Measurements from ENCODE around the gene RAB4B. TPM values are rescaled to one million over a fixed set of nuclear protein-coding genes. Genes with fewer than 3 reads are reported as not detected.

Gene RAB4B
- total RNA-seq, 2 experiments from 2014 or later: 38.0 to 41.7 TPM

DNA sequence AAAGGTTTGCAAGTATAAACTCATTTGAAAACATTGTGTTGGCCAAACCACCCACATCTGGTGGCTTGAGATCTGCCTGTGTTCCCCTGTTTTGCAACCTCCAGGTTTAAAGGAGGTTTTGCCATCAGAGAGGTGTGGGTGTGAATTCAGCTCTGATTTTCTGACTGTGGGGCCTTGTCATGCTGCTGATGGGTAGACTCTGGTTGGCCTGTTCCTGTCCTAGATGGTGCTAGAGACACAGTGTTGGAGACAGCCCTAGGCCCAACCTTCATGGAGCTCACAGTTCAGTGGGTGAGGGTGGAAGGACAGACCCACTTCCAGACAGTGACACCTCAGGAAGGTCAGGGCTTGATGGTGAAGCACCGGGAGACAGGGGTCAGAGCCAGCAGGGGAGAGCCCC, 7.5 kb downstream of the RAB4B start:
- no peak for DNase-seq
- peak overlapping the region; percentile 72 for H3K27ac Mint-ChIP-seq

DNA sequence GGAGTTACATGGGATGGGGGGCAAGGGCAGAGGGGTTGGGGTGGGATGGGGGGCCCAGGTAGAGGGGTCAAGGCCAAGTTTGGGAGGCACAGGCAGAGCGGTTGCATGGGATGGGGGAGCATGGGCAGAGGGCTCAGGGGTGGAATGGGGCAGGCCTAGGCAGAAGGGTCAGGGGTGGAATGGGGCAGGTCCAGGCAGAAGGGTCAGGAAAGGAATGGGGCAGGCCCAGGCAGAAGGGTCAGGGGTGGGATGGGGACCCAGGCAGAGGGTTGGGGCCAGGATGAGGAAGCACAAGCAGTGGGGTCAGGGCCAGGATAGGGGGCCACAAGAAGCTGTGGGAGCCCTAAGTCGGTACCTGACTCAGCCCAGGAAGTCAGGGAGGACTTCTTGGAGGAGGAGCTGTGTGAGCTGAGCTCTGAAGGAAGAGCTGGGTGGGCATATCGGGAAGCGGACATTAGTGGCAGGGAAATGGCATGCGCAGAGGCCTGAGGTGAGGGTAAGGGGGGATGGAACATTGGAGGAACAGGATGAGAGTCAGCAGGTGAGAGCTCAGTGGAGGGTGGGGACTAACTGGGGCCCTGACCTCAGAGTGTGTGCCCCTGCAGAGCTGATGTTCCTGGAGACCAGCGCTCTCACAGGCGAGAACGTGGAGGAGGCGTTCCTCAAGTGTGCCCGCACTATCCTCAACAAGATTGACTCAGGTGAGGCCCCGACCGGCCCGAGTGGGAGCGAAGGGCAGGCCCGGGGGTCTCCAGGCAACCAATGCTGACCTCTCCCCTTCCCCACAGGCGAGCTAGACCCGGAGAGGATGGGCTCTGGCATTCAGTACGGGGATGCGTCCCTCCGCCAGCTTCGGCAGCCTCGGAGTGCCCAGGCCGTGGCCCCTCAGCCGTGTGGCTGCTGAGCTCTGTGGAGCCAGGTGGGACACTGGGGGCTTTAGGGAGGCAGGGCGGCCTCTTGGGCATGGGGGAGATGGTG, 8.3 kb downstream of the RAB4B start:
- ChIA-PET CTCF (interaction anchor here (1.2 kb wide), 1 partner anchor 9 kb away, joined by 3 read pairs; no protein-coding TSS in a partner anchor), POLR2A (interaction anchor here (0.6 kb wide), 1 partner anchor 566 kb away, joined by 4 read pairs; no protein-coding TSS in a partner anchor)
- DNase-seq: no peak
- H3K4me1 Mint-ChIP-seq (ENCODE audit: low read depth): peaks cover 9% of the 10 kb centered on the region
- H3K4me3 Mint-ChIP-seq: no peak overlapping the region
- peak overlapping the region; percentile 72 for H3K27ac Mint-ChIP-seq
- no peaks in the 10 kb centered on the region for H3K9me3 Mint-ChIP-seq
- no peaks in the 10 kb centered on the region for H3K27me3 Mint-ChIP-seq
- peaks cover 17% of the 10 kb centered on the region for H3K36me3 Mint-ChIP-seq
- intact Hi-C loops (cut with micrococcal nuclease): no loop called here

More for the DNA sequence above, 7.5 kb downstream of the RAB4B start:
- H3K4me3 Mint-ChIP-seq: no peak overlapping the region
- ChIA-PET POLR2A (interaction anchor here (0.6 kb wide), 1 partner anchor 566 kb away, joined by 4 read pairs; no protein-coding TSS in a partner anchor), CTCF (no interaction called here)
- H3K4me1 Mint-ChIP-seq (ENCODE audit: low read depth): peaks cover 9% of the 10 kb centered on the region
- intact Hi-C loops (cut with micrococcal nuclease): no loop called here
- no peaks in the 10 kb centered on the region for H3K9me3 Mint-ChIP-seq
- peaks cover 17% of the 10 kb centered on the region for H3K36me3 Mint-ChIP-seq
- H3K27me3 Mint-ChIP-seq: no peaks in the 10 kb centered on the region

DNA sequence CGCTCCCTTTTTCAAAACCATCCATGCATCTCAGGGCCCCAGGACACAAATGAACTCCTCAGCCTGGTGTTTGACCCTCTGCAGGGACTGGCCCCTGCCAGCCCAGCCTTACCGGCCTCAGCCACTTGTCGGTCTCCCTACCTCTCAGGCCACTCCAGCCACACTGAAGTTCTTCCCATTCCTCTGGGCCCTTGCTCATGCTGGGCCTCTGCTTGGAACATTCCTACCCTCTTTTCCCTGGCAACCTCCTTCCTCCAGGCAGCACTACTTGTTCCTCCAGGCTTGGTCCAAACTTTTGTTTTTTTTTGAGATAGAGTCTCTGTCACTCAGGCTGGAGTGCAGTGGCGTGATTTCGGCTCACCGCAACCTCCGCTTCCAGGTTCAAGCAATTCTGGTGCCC, 13.3 kb downstream of the RAB4B start:
- Mint-ChIP-seq H3K9me3 (no peaks in the 10 kb centered on the region), H3K4me1 (ENCODE audit: low read depth) (peaks cover 19% of the 10 kb centered on the region), H3K4me3 (no peak overlapping the region), H3K27me3 (no peaks in the 10 kb centered on the region), H3K27ac (no peak overlapping the region), H3K36me3 (peaks cover 13% of the 10 kb centered on the region)
- POLR2A ChIA-PET: no interaction called here
- CTCF ChIA-PET: interaction anchor here (0.7 kb wide), 1 partner anchor 12 kb away, joined by 3 read pairs; no protein-coding TSS in a partner anchor
- intact Hi-C loops (cut with micrococcal nuclease): no loop called here
- no peak for DNase-seq

DNA sequence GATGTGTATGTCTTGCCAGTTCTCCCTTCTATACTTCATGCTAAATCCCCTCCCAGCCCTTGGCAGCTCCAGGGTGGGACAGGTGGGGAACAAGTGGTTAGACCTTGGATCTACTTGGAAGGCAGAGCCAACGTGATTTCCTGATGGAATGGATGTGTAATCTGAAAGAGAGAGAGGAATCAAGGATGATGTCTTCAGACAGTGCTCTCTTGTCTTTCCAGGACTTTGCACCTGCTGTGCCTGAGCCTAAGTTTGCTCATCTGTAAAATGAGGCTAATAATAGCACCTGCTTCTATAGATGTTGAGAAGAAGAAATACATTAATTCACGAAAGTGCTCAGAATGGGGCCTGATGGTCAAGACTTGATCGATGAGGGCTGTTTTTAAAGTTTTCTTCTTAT, 13.9 kb downstream of the RAB4B start:
- peaks cover 19% of the 10 kb centered on the region for H3K4me1 Mint-ChIP-seq (ENCODE audit: low read depth)
- H3K27ac Mint-ChIP-seq: peak overlapping the region; percentile 59
- DNase-seq: no peak
- peaks cover 13% of the 10 kb centered on the region for H3K36me3 Mint-ChIP-seq
- intact Hi-C loops (cut with micrococcal nuclease): no loop called here
- no peaks in the 10 kb centered on the region for H3K9me3 Mint-ChIP-seq
- no peak overlapping the region for H3K4me3 Mint-ChIP-seq
- ChIA-PET POLR2A (interaction anchor here (0.7 kb wide), 1 partner anchor 473 kb away, joined by 3 read pairs; no protein-coding TSS in a partner anchor), CTCF (interaction anchor here (1.1 kb wide), 1 partner anchor 101 kb away, joined by 3 read pairs; no protein-coding TSS in a partner anchor)
- H3K27me3 Mint-ChIP-seq: no peaks in the 10 kb centered on the region

DNA sequence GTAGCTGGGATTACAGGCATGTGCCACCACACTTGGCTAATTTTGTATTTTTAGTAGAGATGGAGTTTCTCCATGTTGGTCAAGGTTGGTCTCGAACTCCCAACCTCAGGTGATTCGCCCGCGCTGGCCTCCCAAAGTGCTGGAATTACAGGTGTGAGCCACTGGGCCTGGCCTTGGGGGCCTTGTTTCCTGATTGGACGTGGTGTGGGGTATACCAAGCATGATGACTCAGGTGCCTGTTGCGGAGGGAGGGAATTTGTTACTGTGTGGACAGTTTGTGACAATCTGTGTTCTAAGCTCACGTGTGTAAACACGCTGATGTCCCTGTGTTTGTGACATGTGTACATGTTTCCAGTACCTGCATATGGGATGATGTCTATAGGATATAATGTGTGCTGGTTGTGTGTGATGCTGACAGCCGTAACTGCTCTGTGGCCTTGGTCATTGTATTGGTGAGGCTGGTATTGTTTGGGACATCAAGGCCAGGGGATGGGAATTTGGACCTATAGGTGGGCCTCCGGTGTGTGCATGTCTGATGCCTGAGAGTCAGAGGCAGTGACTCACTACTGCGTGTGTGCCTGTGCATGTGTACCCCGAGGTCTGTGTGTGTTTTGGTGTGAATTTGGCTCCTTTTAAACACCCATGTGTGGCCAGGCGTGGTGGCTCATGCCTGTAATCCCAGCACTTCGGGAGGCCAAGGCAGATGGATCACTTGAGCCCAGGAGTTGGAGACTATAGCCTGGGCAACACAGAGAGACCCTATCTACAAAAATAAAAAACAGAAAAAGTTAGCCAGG, 19.3 kb downstream of the RAB4B start:
- no peak for DNase-seq
- CTCF ChIA-PET: interaction anchor here (1.4 to 1.8 kb wide), 5 partner anchors 10 to 44 kb away, joined by 3 to 32 read pairs (median 7); partner anchors contain the start of gene RAB4B
- Mint-ChIP-seq H3K27ac (peak overlapping the region; percentile 93), H3K4me1 (ENCODE audit: low read depth) (peaks cover 46% of the 10 kb centered on the region), H3K27me3 (no peaks in the 10 kb centered on the region), H3K4me3 (peak overlapping the region; percentile 91), H3K9me3 (no peaks in the 10 kb centered on the region), H3K36me3 (peaks cover 22% of the 10 kb centered on the region)
- intact Hi-C loops (cut with micrococcal nuclease): no loop called here
- POLR2A ChIA-PET: interaction anchor here (1.4 to 3.4 kb wide), 3 partner anchors 19 to 47 kb away, joined by 3 to 23 read pairs (median 8); partner anchors contain the start of genes ACTMAP and RAB4B

GRCh38 chr19:40797963-40798682, 20.1 kb downstream of the RAB4B start:
- peaks cover 46% of the 10 kb centered on the region for H3K4me1 Mint-ChIP-seq (ENCODE audit: low read depth)
- H3K36me3 Mint-ChIP-seq: peaks cover 22% of the 10 kb centered on the region
- H3K4me3 Mint-ChIP-seq: peak overlapping the region; percentile 91
- H3K27me3 Mint-ChIP-seq: no peaks in the 10 kb centered on the region
- H3K27ac Mint-ChIP-seq: peak overlapping the region; percentile 93
- no peaks in the 10 kb centered on the region for H3K9me3 Mint-ChIP-seq
- DNase-seq: peak; percentile 81
- intact Hi-C loops (cut with micrococcal nuclease): loop anchor here (1.0 kb wide), 3 partner anchors 20 to 82 kb away; partner anchors contain the start of genes COQ8B, RAB4B and SNRPA
- ChIA-PET CTCF (interaction anchor here (1.4 to 1.8 kb wide), 5 partner anchors 9 to 45 kb away, joined by 3 to 32 read pairs (median 7); partner anchors contain the start of gene RAB4B), POLR2A (interaction anchor here (0.7 to 3.4 kb wide), 4 partner anchors 20 to 48 kb away, joined by 3 to 23 read pairs (median 7); partner anchors contain the start of genes ACTMAP and RAB4B)

DNA sequence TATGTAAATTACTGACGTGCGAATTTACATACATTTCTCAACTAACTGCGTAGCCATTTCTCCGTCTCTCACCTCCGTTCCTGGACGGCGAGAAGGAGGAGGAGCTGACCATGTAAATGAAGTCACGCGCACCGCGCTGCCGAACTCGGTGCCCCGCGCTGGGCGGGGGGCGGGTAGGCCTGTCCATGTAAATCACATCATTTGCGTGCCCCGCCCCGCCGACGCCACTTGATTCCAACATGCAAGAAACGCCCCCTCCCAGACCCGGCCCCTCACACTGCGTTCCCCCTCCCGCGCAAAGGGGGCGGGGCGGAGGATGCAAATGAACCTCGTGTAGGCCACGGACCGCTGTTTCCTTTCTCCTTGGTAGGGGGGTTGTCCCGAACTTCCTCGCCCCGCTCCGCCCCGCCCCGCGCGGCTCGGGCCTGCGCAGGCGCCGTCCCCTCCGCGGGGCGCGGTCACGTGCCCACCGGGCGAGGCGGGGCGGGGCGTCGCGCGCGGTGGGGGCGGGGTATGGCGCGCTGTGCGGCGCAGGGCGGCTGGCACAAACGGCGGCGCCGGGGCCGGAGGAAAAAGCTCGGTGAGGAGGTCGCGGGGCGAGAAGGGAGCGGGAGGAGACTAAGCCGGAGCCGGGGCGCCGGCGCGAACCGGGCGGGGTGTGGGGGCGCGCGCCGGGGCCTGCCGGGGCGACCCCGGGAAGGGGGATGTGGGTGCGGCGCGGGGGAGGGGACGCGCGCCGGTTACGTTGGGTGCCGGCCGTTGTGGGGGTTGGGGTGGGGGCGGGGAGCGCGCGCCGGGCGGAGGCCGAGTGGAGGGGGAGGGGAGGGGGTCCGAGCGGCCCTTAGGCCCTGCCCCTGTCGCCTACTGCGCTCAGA, 20.9 kb downstream of the RAB4B start, which contains the start of gene EGLN2:
EGLN2 (plus strand) TSS at position 509 of the 875 bp plus-strand sequence. CDS start 1,382 bp downstream, outside the sequence.
- peaks cover 54% of the 10 kb centered on the region for H3K4me1 Mint-ChIP-seq (ENCODE audit: low read depth)
- CTCF ChIA-PET: interaction anchor here (1.4 to 1.8 kb wide), 5 partner anchors 8 to 46 kb away, joined by 3 to 32 read pairs (median 7); partner anchors contain the start of gene RAB4B
- H3K27me3 Mint-ChIP-seq: no peaks in the 10 kb centered on the region
- peaks cover 24% of the 10 kb centered on the region for H3K36me3 Mint-ChIP-seq
- POLR2A ChIA-PET: interaction anchor here (0.6 to 3.4 kb wide), 4 partner anchors 21 to 467 kb away, joined by 3 to 23 read pairs (median 7); partner anchors contain the start of genes ACTMAP and RAB4B
- H3K4me3 Mint-ChIP-seq: peak within 1 kb of the TSS; percentile 92
- H3K27ac Mint-ChIP-seq: peak within 1 kb of the TSS; percentile 93
- peak; percentile 100 for DNase-seq
- intact Hi-C loops (cut with micrococcal nuclease): loop anchor here (1.0 kb wide), 3 partner anchors 21 to 83 kb away; partner anchors contain the start of genes COQ8B, RAB4B and SNRPA
- H3K9me3 Mint-ChIP-seq: no peaks in the 10 kb centered on the region

DNA sequence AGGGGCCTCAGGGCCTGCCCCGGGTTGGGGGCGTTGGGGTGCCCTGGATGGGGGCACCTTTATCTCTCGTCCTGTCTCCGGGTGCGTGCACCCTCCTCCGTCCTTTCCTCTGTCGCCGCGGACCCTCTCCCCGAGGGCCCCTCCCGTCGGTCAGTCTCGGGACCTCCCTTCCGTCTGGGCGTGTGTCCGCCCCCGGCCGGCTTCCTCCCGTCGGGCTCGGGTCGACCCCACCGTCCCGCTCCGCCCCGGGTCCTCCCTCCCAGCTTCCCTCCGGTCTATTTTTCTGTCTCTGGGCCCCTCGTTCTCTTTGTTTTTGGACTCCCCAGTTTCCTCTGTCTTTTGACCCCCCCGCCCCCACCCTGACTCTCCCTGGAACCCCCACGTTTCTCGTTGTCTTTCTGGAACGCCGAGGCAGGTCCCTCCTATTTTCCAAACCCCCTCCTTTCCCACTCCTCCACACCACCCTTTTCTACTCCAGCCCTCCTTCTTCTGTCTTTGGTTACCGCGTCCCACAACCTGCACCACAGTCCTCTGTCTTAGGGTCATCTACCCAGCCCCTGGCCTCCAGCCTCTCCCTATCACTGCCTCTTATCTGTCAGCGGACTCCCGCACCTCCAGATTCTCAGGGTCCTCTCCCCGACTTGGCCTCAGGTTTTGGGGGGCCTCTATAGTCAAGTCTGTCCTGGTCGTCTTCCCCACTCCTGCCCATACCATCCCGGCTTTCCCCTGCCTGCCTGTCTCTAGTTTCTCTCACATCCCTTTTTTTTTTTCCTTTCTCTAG, 21.7 kb downstream of the RAB4B start:
- H3K9me3 Mint-ChIP-seq: no peaks in the 10 kb centered on the region
- POLR2A ChIA-PET: interaction anchor here (0.6 to 3.4 kb wide), 3 partner anchors 22 to 466 kb away, joined by 3 to 23 read pairs (median 3); partner anchors contain the start of gene RAB4B
- CTCF ChIA-PET: no interaction called here
- peaks cover 27% of the 10 kb centered on the region for H3K36me3 Mint-ChIP-seq
- intact Hi-C loops (cut with micrococcal nuclease): loop anchor here (5.0 kb wide), 2 partner anchors 187 to 463 kb away; partner anchors contain the start of gene HNRNPUL1
- H3K4me3 Mint-ChIP-seq: peak overlapping the region; percentile 92
- peak; percentile 55 for DNase-seq
- no peaks in the 10 kb centered on the region for H3K27me3 Mint-ChIP-seq
- H3K27ac Mint-ChIP-seq: peak overlapping the region; percentile 89
- H3K4me1 Mint-ChIP-seq (ENCODE audit: low read depth): peaks cover 62% of the 10 kb centered on the region

DNA sequence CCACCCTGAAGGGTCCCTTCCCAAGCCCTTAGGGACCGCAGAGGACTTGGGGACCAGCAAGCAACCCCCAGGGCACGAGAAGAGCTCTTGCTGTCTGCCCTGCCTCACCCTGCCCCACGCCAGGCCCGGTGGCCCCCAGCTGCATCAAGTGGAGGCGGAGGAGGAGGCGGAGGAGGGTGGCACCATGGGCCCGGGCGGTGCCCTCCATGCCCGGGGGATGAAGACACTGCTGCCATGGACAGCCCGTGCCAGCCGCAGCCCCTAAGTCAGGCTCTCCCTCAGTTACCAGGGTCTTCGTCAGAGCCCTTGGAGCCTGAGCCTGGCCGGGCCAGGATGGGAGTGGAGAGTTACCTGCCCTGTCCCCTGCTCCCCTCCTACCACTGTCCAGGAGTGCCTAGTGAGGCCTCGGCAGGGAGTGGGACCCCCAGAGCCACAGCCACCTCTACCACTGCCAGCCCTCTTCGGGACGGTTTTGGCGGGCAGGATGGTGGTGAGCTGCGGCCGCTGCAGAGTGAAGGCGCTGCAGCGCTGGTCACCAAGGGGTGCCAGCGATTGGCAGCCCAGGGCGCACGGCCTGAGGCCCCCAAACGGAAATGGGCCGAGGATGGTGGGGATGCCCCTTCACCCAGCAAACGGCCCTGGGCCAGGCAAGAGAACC, 22.4 kb downstream of the RAB4B start:
- CTCF ChIA-PET: interaction anchor here (0.6 to 1.6 kb wide), 2 partner anchors 22 to 166 kb away, joined by 3 read pairs; partner anchors contain the start of gene RAB4B
- H3K36me3 Mint-ChIP-seq: peaks cover 31% of the 10 kb centered on the region
- H3K4me1 Mint-ChIP-seq (ENCODE audit: low read depth): peaks cover 69% of the 10 kb centered on the region
- POLR2A ChIA-PET: interaction anchor here (0.7 to 3.4 kb wide), 2 partner anchors 22 to 426 kb away, joined by 3 to 23 read pairs; partner anchors contain the start of gene RAB4B
- H3K4me3 Mint-ChIP-seq: peak overlapping the region; percentile 92
- H3K27ac Mint-ChIP-seq: peak overlapping the region; percentile 89
- DNase-seq: no peak
- intact Hi-C loops (cut with micrococcal nuclease): loop anchor here (5.0 kb wide), 2 partner anchors 188 to 462 kb away; partner anchors contain the start of gene HNRNPUL1
- H3K27me3 Mint-ChIP-seq: no peaks in the 10 kb centered on the region
- H3K9me3 Mint-ChIP-seq: no peaks in the 10 kb centered on the region

Data from activated CD4-positive, alpha-beta memory T cell treated with anti-CD3 and anti-CD28 coated beads for 36 hours (primary cell).